Endodermal cell (in vitro differentiated cells): Measurements from ENCODE around the gene PIR. TPM values are rescaled to one million over a fixed set of nuclear protein-coding genes. Genes with fewer than 3 reads are reported as not detected.

Experiments used
- DNase-seq: peaks from one replicate; pipeline ENCODE4 v3.0.0-alpha.2; 2017
- H3K27ac ChIP-seq: 2 replicates; pipeline ENCODE4 v1.5.1; 2013; ENCODE audit warnings: mild to moderate bottlenecking, low read depth, low read length, moderate library complexity
- H3K27me3 ChIP-seq: 2 replicates; pipeline ENCODE4 v1.6.1; 2013; ENCODE audit warnings: mild to moderate bottlenecking, low read length, moderate library complexity; ENCODE audit not compliant: insufficient read depth, control insufficient read depth, poor library complexity, severe bottlenecking
- H3K36me3 ChIP-seq: 2 replicates; pipeline ENCODE4 v1.7.0; 2013; ENCODE audit warnings: mild to moderate bottlenecking, low read length, moderate library complexity; ENCODE audit not compliant: control insufficient read depth, insufficient read depth
- H3K4me1 ChIP-seq: one replicate; pipeline ENCODE4 v1.7.0; 2013; ENCODE audit warnings: low read length; ENCODE audit not compliant: control insufficient read depth, insufficient read depth
- H3K4me3 ChIP-seq: 2 replicates; pipeline ENCODE4 v1.5.1; 2013; ENCODE audit warnings: mild to moderate bottlenecking, low read length, moderate library complexity
- H3K9ac ChIP-seq: 2 replicates; pipeline ENCODE4 v1.6.1; 2013; ENCODE audit warnings: mild to moderate bottlenecking, low read length, moderate library complexity; ENCODE audit not compliant: poor library complexity, severe bottlenecking; ENCODE audit errors: extremely low read depth
- H3K9me3 ChIP-seq: 2 replicates; pipeline ENCODE4 v1.6.1; 2013; ENCODE audit warnings: mild to moderate bottlenecking, low read length, moderate library complexity; ENCODE audit not compliant: control insufficient read depth
- H3K27ac Mint-ChIP-seq: 2 replicates; pipeline ENCODE4 v1.8.0; 2020; ENCODE audit warnings: mixed read lengths
- H3K27me3 Mint-ChIP-seq: 2 replicates; pipeline ENCODE4 v1.8.0; 2021; ENCODE audit warnings: mild to moderate bottlenecking, mixed read lengths; ENCODE audit not compliant: insufficient read depth
- H3K36me3 Mint-ChIP-seq: 2 replicates; pipeline ENCODE4 v1.8.0; 2020; ENCODE audit warnings: low read depth, mixed read lengths
- H3K4me1 Mint-ChIP-seq: 2 replicates; pipeline ENCODE4 v1.8.0; 2020; ENCODE audit warnings: mixed read lengths
- H3K4me3 Mint-ChIP-seq: 2 replicates; pipeline ENCODE4 v1.8.0; 2020; ENCODE audit warnings: mild to moderate bottlenecking, moderate library complexity, mixed read lengths
- H3K9me3 Mint-ChIP-seq: 2 replicates; pipeline ENCODE4 v1.8.0; 2020; ENCODE audit warnings: mild to moderate bottlenecking, mixed read lengths
- WGBS, 2 experiments: methylation state at CpG; one replicate each; pipeline versions ENCODE4 v1.1.5 to v1.1.7; 2013; ENCODE audit warnings: missing lambda C conversion rate in 2 of 2, mixed read lengths in 1 of 2; ENCODE audit not compliant: insufficient coverage in 1 of 2, insufficient read length in 1 of 2; 5-methylcytosine and 5-hydroxymethylcytosine counted together
- total RNA-seq, 2 donors: library from RNA; stranded (reverse); fragmentation: NEBNext Ultra II Directional in 1 of 2; extraction: Animal tissue kit (Norgen Biotek cat#: 25700) in 1 of 2; gene quantifications; 2 replicates in 1 of 2; 3 replicates in 1 of 2; pipeline ENCODE4 v1.2.1, GENCODE V29; 2021
- TF ChIP-seq, protein P1 (sequence below): fragments of 200-600 bp; sonication (generic); conservative IDR thresholded peaks from 2 replicates; pipeline ENCODE4 v1.5.0; 2021; ENCODE audit warnings: antibody characterized with exemption, mild to moderate bottlenecking

PIR gene
- total RNA-seq, 2 donors from 2014 or later = 21.0 to 34.2 TPM

DNA sequence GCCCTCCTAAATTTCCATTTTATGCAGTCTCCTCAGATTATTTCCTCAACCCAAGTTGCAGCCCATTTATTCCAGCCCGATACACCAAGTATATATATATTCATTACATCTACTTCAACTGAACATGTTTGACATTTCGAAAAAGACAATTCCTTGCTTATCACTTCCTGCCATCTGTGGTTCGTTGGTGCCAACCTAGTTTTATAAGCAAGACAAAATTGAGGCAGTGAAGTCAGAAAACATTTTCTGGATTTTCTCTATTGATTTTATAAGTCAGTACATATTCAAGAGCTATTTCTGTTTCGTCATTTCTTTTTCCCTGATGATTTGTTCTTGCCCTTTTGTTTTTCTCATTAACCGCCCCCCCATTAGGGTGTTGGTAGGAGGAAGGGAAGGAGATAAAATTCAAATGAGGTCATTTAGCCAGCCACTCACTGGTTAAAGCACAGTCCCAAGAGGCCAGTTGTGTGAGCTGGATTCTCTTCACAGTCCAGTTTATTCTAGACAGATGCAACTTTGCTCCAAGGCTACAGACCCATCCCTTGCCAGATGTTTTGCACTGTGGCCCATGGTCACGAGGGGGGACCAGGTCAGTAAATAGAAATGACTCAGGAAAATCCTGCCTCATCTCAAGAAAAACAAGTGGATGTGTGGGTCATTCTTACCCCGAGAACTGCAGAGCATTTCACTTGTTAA lies 88.6 kb downstream of the PIR start:
- H3K27ac ChIP-seq = no peak overlapping the region

DNA sequence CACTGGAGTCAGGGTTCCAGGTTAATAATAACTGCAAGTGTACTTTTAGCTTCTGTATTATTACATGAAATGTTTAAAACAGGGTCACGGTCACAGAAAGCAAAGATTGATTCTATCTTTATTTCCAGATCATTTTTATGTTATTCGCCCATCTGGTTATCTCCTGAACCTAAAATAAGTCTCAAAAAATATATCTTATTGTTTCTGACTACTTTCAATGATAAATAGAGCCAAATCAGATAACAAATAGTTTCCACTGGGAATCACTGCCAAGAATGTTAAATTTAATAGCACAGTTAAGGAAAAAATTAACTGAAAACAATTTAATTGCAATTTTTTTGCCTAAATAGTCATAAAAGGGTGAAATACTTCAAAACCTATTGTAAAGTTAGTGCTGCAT lies 91.8 kb downstream of the PIR start:
- Histone ChIP-seq H3K4me3 (no peak overlapping the region), H3K4me1 (no peaks in the 10 kb centered on the region), H3K9me3 (no peaks in the 10 kb centered on the region), H3K9ac (no peak overlapping the region), H3K27me3 (no peaks in the 10 kb centered on the region), H3K36me3 (no peaks in the 10 kb centered on the region), H3K27ac (no peak overlapping the region)
- Mint-ChIP-seq H3K27me3 (no peaks in the 10 kb centered on the region), H3K4me3 (no peak overlapping the region), H3K4me1 (peaks cover 9% of the 10 kb centered on the region), H3K36me3 (peaks cover 2% of the 10 kb centered on the region), H3K27ac (no peak overlapping the region), H3K9me3 (no peaks in the 10 kb centered on the region)
- 90% methylated on average over 2 of the region's 2 CpGs; no CpG with 5 or more reads in 1 of the 2 experiments for WGBS, 2 experiments
- no peak for DNase-seq
- TF ChIP-seq, protein P1, sequence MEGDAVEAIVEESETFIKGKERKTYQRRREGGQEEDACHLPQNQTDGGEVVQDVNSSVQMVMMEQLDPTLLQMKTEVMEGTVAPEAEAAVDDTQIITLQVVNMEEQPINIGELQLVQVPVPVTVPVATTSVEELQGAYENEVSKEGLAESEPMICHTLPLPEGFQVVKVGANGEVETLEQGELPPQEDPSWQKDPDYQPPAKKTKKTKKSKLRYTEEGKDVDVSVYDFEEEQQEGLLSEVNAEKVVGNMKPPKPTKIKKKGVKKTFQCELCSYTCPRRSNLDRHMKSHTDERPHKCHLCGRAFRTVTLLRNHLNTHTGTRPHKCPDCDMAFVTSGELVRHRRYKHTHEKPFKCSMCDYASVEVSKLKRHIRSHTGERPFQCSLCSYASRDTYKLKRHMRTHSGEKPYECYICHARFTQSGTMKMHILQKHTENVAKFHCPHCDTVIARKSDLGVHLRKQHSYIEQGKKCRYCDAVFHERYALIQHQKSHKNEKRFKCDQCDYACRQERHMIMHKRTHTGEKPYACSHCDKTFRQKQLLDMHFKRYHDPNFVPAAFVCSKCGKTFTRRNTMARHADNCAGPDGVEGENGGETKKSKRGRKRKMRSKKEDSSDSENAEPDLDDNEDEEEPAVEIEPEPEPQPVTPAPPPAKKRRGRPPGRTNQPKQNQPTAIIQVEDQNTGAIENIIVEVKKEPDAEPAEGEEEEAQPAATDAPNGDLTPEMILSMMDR = no peak

More for the DNA sequence above, 88.6 kb downstream of the PIR start:
- Mint-ChIP-seq H3K27ac (no peak overlapping the region), H3K9me3 (no peaks in the 10 kb centered on the region), H3K27me3 (no peaks in the 10 kb centered on the region), H3K36me3 (peaks cover 2% of the 10 kb centered on the region), H3K4me1 (peaks cover 5% of the 10 kb centered on the region), H3K4me3 (no peak overlapping the region)
- no peak overlapping the region for H3K4me3 ChIP-seq
- H3K9ac ChIP-seq = no peak overlapping the region
- WGBS, 2 experiments = 84 to 95% methylated on average over 2 to 5 of the region's 7 CpGs
- no peak for DNase-seq
- H3K4me1 ChIP-seq = no peaks in the 10 kb centered on the region
- TF ChIP-seq, protein P1 = no peak
- H3K36me3 ChIP-seq = no peaks in the 10 kb centered on the region
- no peaks in the 10 kb centered on the region for H3K27me3 ChIP-seq
- no peaks in the 10 kb centered on the region for H3K9me3 ChIP-seq

DNA sequence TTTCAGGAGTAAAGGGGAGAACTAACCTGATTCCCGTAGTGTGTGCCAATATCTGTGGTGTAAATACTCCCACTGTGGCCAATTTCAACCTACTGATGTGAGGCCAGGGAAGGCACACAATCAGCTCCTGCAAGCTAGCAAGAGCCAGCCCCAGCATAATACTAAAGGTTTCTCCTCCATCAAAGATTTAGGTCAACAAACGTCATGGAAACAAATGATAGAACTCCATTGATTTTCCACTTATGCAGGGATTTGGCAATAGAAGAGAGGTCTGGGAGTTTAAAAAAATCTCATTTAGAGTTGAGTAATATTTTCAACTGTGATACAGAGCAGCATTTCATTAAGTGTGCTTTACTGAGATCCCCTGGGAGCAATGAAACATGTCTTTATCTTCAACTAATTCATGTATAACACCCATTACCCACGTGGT lies 93.2 kb downstream of the PIR start:
- WGBS, 2 experiments = 93% methylated on average over 3 of the region's 3 CpGs; no CpG with 5 or more reads in 1 of the 2 experiments
- peaks cover 7% of the 10 kb centered on the region for H3K4me1 Mint-ChIP-seq

More for the DNA sequence above, 93.2 kb downstream of the PIR start:
- no peaks in the 10 kb centered on the region for H3K27me3 ChIP-seq
- Mint-ChIP-seq H3K36me3 (peaks cover 2% of the 10 kb centered on the region), H3K4me3 (no peak overlapping the region), H3K27me3 (no peaks in the 10 kb centered on the region), H3K9me3 (no peaks in the 10 kb centered on the region), H3K27ac (no peak overlapping the region)
- no peaks in the 10 kb centered on the region for H3K9me3 ChIP-seq
- TF ChIP-seq, protein P1 = no peak
- DNase-seq = no peak
- H3K4me1 ChIP-seq = no peaks in the 10 kb centered on the region
- H3K27ac ChIP-seq = no peak overlapping the region
- H3K36me3 ChIP-seq = no peaks in the 10 kb centered on the region
- no peak overlapping the region for H3K9ac ChIP-seq
- no peak overlapping the region for H3K4me3 ChIP-seq
